ENCODE measurements around the gene OR52B6.
A peak's percentile ranks its signal among the peaks of the same experiment; 100 is the strongest.
"Not testable (repeated sequence)": the region's sequence is repeated elsewhere in the genome, so short reads cannot be mapped to it uniquely, and the experiment has no call there.

OR52B6 gene, protein sequence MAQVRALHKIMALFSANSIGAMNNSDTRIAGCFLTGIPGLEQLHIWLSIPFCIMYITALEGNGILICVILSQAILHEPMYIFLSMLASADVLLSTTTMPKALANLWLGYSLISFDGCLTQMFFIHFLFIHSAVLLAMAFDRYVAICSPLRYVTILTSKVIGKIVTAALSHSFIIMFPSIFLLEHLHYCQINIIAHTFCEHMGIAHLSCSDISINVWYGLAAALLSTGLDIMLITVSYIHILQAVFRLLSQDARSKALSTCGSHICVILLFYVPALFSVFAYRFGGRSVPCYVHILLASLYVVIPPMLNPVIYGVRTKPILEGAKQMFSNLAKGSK

DNA sequence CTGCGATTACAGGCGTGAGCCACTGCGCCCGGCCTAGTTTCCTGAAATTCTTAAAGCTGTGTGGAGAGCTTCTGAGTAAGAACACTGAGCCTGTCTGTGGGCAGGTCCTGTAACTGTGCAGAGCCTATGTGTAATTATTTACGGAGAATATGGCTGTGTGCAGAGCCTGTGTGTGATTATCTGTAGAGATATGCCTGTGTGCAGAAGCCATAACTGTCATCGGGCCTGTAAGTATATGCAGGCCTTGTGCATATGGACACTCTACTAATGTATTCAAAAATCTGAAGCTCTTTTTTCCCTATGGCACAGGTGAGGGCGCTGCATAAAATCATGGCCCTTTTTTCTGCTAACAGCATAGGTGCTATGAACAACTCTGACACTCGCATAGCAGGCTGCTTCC lies at the start of gene OR52B6:
TSS of gene OR52B6 (plus strand) at position 301 of the 400 bp plus-strand sequence. CDS start at position 301, 0 bp downstream.
- no peak for FAIRE-seq
- DNase-seq (ENCODE audit: low spot score): no peak

DNA sequence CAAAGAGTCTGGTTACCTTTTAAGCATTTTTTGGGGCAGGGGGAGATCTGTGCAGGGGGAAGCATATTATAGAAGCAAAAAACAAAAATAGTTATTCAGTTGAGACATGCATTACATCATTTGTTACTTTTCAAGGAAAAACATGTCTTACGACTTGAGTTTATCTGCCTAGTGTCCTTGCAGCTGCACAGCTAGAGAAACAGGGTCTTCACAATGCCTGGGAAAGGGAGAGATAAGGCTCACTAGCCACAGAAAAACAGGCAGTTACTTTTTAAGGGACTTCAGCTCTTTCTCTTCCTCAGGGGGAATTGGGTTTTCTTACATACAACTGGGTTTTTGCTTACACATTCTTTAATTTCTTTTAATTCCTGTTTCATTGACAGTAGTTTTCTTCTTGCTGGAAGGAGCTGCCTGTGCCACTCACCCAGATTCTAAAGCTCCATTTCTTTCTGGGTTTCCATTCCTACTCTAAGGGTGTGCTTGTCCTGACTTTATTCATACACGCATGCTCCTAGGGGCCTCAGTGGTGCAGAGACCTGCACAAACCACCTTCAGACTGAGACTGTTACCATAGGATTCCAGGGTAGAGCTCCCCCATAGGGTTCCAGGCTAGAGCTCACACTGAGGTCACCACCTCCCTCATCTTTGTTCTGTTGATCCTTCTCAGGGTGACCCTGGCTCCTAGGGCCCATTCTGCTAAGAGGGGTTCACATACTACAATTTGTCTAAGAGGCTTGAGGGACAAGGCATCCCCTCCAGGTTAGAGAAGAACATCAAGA lies 49.4 kb upstream of the OR52B6 start:
- no peak for DNase-seq (ENCODE audit: low spot score)
- no peak for FAIRE-seq

DNA sequence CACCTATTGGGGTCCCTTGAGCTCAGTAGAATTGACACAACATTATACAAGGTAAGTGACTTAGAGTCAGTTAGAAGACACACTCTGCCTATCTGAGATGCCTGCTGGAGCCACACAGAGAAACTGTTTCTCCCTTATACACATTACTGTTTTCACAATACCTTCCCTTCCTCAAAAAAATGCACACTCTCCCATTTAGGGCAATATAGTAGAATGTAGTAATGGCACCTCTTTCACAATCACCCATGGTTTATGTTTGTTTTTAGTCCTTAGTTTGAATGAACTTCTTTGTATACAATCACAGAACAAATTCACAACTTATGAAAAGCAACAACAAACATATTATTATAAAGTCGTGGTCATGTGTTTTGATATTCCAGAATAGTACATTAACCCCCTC lies 46.6 kb upstream of the OR52B6 start:
- no peak for DNase-seq (ENCODE audit: low spot score)
- FAIRE-seq: no peak

DNA sequence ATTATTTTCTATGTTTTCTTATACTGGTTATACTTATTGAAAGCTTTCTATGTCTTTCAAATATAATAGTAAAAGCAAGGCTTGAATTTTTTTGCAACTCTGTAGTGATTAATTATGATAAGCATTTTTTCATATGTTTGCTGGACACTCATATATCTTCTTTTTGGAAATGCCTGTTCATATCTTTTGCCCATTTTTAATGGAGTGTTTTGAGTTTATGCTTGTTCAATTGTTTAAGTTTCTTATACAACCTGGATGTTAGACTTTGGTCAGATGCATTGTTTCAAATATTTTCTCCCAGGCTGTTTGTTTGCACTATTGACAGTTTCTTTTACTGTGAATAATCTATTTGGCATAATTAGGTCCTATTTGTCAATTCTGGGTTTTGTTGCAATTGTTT lies 44.2 kb upstream of the OR52B6 start:
- DNase-seq (ENCODE audit: low spot score): no peak
- FAIRE-seq: no peak

DNA sequence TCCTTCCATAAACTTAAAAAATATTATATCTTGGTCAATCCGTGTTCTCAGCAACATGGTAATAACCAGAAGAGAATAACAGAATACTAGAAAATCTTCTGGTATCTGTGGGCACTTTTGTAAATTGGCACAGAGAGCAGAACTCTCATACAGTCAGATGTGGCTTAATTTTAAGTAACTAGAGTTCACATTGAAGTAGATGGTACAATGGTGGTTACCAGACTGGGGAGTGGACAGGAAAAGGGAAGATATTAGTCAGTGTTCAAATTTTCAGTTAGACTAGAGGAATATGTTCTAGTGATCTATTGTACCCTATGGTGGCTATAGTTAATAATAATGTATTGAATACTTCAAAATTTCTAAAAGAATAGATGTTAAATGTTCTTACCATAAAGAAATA lies 39.2 kb upstream of the OR52B6 start:
- FAIRE-seq (no peak), DNase-seq (ENCODE audit: low spot score) (no peak)

DNA sequence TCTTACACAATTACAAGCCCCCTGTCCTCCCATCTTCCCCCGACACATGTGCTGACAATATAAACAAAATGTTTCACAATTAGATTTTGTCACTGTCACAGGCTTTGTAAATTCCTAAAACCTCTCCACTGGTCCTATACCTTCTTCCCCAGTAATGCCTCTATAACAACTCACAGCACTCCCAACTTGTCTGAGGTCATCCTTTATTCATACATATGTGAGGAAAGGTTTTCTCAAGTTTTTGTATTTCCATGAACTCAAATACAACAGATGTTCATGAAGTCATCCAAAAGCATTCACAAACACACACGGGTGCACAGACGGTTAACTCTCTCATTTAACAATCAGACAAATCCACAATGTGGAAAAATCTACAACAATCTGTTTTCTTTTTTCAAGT lies 34.2 kb upstream of the OR52B6 start:
- no peak for FAIRE-seq
- no peak for DNase-seq (ENCODE audit: low spot score)

DNA sequence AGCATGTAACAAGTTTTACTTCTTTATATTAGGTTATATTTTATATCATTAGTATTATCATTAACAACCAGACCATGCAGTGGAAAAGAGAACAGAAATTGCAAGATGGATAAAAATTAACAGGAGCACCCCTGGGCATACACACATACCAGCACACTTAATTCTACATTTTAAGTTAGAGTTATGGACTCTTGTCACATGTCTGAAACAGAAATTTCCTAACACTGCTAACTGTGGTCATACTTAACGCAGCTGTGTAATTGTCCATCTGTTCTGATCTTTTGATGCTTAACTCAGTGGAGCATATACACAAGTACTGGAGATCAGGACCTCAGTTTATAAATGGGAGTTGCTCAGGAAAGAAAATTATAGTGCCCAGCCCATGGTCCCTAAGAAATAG lies 32.7 kb upstream of the OR52B6 start:
- DNase-seq (ENCODE audit: low spot score) (no peak), FAIRE-seq (no peak)

DNA sequence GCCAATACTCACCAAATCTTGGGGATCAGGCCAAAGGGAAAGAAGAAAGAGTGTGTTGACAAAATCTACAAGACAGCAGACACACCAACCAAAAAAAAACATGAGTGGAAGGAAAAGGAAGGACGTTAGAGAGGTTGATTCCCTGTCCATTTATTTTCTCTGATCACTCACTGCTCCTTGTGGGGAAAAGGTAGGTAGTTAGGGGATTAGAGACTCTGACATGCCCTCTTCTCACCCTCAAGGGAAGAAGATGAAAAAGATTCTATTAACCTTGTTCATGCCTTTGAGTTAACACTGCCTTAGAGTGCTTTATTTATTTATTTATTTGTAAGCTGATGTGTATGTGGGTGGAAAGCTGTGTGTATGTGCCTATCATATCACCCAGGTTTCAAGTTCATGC lies 32.2 kb upstream of the OR52B6 start, which contains the start of gene OR52H1:
TSS of gene OR52H1 (minus strand) at position 101 of the 400 bp plus-strand sequence. CDS start 3,035 bp downstream, outside the sequence.
- FAIRE-seq (no peak), DNase-seq (ENCODE audit: low spot score) (no peak)

DNA sequence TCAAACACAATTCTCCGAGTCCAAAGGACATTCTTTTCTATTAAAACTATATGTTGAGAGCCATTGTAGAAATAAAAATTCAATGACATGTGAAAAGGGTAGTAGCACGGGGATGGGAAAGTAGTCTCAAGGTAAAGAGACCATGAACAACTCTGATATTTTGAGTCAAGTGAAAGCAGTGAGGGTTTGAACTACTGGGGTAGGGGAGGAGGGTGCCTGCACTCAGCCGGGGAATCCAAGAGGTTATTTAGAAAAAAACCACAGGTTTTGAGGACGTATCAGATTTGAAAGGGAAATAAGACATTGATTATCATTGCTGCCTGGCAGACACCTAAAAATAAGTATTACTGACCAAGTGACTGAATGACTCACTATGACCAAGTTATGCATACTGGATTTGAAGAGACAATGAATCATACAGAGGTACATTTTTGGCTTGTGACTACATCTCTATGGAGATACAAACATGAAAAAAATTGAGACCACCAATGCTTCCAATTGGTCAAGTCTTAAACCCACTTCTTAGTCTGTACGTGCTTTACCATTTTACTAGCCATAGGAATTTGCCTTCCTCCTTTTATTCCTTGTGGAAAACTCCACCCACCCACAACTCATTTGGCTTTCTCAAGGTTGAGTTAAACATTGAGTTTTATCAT lies 30.1 kb upstream of the OR52B6 start:
- DNase-seq (ENCODE audit: low spot score): peak; percentile 92
- peak; percentile 93 for FAIRE-seq

DNA sequence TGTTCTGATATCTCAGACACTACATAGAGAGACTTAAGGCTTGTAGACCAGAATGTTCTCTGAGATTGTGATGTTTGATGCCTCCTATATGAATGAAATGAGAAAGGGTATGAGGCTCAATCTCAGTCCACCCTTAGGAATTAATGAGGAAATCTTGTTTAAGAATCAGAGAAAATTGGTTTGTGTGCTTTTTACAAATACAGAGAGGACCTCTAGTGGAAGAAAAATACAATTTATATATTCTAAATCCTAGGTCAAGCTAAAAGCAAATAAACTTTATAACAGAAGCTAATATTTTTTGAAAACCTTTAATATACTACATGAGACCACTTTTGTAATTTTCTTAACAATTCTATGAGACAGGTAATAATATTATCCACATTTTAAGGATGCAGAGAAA lies 27.3 kb upstream of the OR52B6 start:
- DNase-seq (ENCODE audit: low spot score): no peak
- FAIRE-seq: peak; percentile 5

DNA sequence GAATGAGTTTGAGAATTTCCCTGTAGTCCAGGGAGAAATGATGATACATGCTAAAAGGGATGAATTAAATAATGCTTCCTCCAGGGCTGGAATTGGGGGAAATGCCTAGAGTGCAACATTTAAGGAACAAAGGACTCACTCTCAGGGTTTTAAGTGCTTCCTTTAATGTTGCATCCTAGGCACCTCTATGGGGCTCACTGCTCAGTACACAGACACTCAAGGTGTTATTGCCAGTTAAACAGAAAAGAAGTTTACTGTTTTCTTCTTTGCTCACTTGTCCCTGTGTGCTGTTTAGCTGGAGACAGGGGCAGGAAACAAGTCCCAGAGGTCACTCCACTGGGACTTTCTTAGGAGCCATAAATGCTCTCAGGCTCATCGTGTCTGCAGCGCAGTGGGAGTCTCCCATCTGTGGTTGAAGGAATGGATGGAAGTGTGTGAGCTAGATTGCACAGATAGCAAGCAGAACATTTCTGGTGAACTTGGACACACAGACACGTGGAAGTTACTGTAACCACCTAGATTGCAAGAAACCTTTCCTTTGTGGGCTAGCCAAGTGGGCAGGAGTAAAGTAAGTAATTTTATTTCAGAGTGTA lies 24.0 kb upstream of the OR52B6 start:
- FAIRE-seq (no peak), DNase-seq (ENCODE audit: low spot score) (no peak)

DNA sequence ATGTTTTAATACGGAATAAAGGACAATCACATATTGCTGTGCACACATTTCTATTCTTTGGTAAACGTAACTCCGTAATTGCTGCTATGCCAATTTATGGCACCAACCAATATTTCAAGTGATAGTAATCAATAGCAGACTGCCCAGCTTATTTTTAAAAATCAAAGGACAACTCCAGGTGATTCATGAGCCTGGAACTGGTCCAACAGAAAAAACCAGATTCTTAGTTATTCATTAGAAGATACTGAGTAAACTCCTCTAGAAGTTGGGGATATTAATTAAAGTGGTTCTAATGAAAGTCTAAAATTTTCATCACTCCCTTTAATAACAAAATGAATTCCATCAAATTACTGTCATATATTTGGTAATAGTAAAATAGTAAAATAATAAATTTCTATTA lies 22.9 kb upstream of the OR52B6 start:
- no peak for DNase-seq (ENCODE audit: low spot score)
- peak; percentile 12 for FAIRE-seq

DNA sequence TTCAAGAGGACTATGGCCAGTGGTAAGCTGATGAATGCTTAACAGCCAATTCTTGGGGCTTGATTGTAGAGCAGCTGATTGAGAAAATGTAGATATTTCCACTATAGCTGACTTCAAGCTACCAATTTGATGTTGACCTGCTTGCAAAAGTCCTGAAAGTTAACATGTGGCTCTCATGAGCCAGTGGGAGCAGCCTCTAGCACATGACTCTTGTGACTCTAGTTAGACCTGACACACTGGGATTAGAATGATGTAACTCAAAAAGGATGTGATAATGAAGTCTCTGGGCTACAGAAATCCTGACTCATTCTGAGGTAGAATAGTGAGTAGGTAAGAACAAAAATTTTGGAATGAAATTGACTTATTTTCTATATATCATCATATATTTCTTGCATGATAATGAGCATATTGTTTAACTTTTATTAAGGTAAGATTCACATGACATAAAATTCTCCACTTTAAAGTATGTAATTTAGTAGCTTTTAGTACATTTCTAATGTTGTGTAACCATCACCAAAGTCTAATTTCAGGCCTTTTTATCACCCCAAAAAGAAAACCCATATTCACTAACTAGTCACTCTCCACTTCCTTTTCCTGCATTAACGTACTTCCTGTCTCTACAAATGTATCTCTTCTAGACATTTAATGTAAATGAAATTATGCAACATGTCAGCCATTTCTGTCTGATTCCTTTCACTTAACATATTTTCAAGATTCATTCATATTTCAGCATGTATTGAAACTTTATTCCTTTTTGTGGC lies 16.2 kb upstream of the OR52B6 start:
- FAIRE-seq: no peak
- DNase-seq (ENCODE audit: low spot score): peak; percentile 57

DNA sequence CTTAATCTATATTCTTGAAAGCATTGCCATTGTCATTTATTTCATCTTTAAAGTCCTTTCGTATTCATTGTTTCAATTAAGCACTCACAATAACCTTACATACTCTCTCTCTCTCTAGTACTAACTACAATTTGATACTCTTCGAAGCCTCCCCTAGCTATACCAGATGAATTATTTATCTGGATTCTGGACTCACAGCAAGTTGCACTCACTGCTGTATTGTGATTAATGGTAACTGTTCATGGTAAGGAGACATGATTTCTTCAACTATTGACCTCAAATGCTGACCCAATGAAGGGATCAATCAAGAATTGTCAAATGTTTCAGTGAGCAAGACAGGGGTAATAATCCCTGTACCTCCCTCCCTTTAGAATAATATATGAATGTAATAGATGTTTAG lies 6.0 kb upstream of the OR52B6 start:
- no peak for DNase-seq (ENCODE audit: low spot score)

DNA sequence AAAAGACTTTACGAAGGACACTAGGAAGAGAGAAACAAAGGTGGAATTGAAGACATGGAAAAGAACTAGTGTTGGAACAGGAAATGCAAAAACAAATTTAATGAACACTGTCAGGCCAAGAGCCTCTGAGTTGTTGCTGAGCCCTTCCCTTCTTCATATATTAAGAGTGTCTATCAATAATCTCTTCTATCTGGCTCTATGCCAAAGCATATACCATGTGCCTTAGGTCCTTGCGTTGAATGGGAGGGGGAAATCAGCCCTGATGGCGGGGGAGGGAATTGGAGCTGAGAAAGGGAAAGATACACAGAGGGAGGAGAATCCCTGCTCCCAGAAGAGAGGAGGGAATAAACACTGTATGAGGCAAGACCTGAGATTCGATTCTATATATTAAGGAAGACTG lies 5.5 kb upstream of the OR52B6 start:
- no peak for FAIRE-seq

More for the DNA sequence above, 6.0 kb upstream of the OR52B6 start:
- no peak for FAIRE-seq

DNA sequence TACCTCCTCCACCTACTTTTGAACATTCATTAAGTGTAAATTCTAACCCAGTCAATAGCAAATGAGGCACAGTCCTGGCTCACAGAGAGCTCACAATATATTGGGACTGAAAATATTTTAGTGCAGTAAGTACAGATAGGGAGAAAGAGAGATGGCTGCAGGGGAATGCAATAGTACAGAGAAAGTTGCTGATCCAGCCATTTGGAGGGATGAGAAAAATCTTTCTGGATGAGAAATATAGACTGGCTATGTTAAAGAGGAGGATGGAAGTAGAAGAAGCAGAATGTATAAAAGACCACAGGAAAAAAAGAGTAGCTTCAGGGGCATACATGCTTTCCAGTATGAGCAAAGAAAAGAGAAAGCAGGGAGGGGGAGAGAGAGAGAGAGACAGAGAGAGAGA lies 3.6 kb upstream of the OR52B6 start:
- FAIRE-seq: no peak
- no peak for DNase-seq (ENCODE audit: low spot score)

More for the DNA sequence above, 5.5 kb upstream of the OR52B6 start:
- DNase-seq (ENCODE audit: low spot score): no peak

DNA sequence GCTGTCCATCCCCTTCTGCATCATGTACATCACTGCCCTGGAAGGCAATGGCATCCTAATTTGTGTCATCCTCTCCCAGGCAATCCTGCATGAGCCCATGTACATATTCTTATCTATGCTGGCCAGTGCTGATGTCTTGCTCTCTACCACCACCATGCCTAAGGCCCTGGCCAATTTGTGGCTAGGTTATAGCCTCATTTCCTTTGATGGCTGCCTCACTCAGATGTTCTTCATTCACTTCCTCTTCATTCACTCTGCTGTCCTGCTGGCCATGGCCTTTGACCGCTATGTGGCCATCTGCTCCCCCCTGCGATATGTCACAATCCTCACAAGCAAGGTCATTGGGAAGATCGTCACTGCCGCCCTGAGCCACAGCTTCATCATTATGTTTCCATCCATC lies 337 bp downstream of the OR52B6 start:
- FAIRE-seq (no peak), DNase-seq (ENCODE audit: low spot score) (no peak)

DNA sequence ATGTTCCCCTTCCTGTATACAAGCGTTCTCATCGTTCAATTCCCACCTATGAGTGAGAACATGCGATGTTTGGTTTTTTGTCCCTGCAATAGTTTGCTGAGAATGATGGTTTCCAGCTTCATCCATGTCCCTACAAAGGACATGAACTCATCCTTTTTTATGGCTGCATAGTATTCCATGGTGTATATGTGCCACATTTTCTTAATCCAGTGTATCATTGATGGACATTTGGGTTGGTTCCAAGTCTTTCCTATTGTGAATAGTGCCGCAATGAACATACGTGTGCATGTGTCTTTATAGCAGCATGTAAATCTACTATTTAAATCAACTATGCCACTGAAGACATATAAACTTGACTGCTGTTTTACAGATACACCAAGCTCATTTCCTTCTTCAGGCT lies 3.8 kb downstream of the OR52B6 start:
- not testable (repeated sequence) for DNase-seq (ENCODE audit: low spot score); FAIRE-seq

DNA sequence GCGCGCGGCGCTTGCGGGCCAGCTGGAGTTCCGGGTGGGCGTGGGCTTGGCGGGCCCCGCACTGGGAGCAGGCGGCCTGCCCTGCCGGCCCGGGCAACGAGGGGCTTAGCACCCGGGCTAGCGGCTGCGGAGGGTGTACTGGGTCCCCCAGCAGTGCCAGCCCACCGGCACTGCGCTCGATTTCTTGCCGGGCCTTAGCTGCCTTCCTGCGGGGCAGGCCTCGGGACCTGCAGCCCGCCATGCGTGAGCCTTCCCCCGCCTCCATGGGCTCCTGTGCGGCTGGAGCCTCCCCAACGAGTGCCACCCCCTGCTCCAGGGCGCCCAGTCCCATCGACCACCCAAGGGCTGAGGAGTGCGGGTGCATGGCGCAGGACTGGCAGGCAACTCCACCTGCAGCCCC lies 9.2 kb downstream of the OR52B6 start:
- DNase-seq (ENCODE audit: low spot score); FAIRE-seq: not testable (repeated sequence)

DNA sequence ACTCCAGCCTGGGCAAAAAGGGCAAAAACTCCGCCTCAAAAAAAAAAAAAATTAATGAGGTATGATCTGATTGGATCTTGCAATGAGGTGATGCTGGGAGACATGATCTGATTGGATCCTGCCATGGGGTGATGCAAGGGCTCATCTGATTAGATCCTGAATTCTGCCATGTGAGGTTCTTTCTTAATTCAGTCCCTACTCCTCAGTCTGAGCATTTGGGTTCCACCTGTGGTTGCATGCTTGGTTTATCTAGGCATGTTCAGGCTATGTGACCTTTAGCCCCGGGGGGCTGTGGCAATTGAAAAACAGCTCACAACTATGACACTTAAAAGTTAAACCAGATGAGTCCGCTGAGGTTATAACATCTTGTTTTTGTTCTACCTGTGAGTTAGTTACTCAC lies 10.9 kb downstream of the OR52B6 start:
- peak; percentile 72 for FAIRE-seq

DNA sequence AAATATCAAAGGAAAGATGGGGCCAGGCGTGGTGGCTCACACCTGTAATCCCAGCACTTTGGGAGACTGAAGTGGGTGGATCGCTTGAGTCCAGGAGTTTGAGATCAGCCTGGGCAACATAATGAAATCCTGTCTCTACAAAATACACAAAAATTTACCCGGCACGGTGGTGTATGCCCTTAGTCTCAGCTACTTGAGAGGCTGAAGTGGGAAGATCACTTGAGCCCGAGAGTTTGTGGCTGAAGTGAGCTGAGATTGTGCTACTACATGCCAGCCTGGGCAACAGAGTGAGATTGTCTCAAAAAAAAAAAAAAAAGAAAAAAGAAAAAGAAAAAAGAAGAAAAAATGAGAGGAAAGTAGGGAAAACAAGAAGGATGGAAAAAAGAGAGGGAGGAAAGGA lies 11.9 kb downstream of the OR52B6 start:
- DNase-seq (ENCODE audit: low spot score) (no peak), FAIRE-seq (no peak)

More for the DNA sequence above, 10.9 kb downstream of the OR52B6 start:
- DNase-seq (ENCODE audit: low spot score): peak; percentile 45

Measured in RCC 7860 (cell line).